GM19239 (cell line): ENCODE results near the gene CAPZB.

Source experiments
- DNase-seq: peaks from one replicate; pipeline ENCODE4 v3.0.0; 2011; ENCODE audit warnings: low spot score; ENCODE audit not compliant: insufficient read length
- FAIRE-seq: peaks from 2 replicates; lab custom pipeline; 2011; peaks lifted over from hg19 to GRCh38; lab: Jason Lieb, UNC

CAPZB gene

GRCh38 chr1:19395678-19396192, 89.6 kb downstream of the CAPZB start:
- DNase-seq (no peak), FAIRE-seq (no peak)

- FAIRE-seq: peak; percentile 49
- DNase-seq: no peak
These were observed 92.3 kb downstream of the CAPZB start for GRCh38 chr1:19393046-19393445.

- DNase-seq (no peak), FAIRE-seq (no peak)
These were observed 93.1 kb downstream of the CAPZB start for GRCh38 chr1:19392221-19392620.

GRCh38 chr1:19391596-19391981, 93.8 kb downstream of the CAPZB start:
- DNase-seq (no peak), FAIRE-seq (no peak)

- FAIRE-seq: peak; percentile 99
- DNase-seq: peak; percentile 78
These were observed 94.3 kb downstream of the CAPZB start for GRCh38 chr1:19390901-19391595.

- DNase-seq (no peak), FAIRE-seq (no peak)
These were observed 95.0 kb downstream of the CAPZB start for GRCh38 chr1:19390166-19390850.

GRCh38 chr1:19388980-19389379, 96.4 kb downstream of the CAPZB start:
- FAIRE-seq (no peak), DNase-seq (no peak)

GRCh38 chr1:19387045-19387467, 98.3 kb downstream of the CAPZB start:
- DNase-seq: no peak
- FAIRE-seq: no peak

- DNase-seq (no peak), FAIRE-seq (no peak)
These were observed 99.3 kb downstream of the CAPZB start for GRCh38 chr1:19385869-19386591.

GRCh38 chr1:19385221-19385620, 100.1 kb downstream of the CAPZB start:
- FAIRE-seq (no peak), DNase-seq (no peak)

- DNase-seq (no peak), FAIRE-seq (no peak)
These were observed 100.6 kb downstream of the CAPZB start for GRCh38 chr1:19384772-19385187.

GRCh38 chr1:19384113-19384512, 101.2 kb downstream of the CAPZB start:
- FAIRE-seq: no peak
- no peak for DNase-seq

- FAIRE-seq: no peak
- DNase-seq: no peak
These were observed 103.1 kb downstream of the CAPZB start for GRCh38 chr1:19382222-19382621.

- no peak for FAIRE-seq
- no peak for DNase-seq
These were observed 104.1 kb downstream of the CAPZB start for GRCh38 chr1:19381261-19381660.

GRCh38 chr1:19377812-19378718, 107.3 kb downstream of the CAPZB start:
- FAIRE-seq (no peak), DNase-seq (no peak)

GRCh38 chr1:19376428-19377372, 108.6 kb downstream of the CAPZB start:
- FAIRE-seq (no peak), DNase-seq (no peak)

- no peak for FAIRE-seq
- DNase-seq: no peak
These were observed 109.5 kb downstream of the CAPZB start for GRCh38 chr1:19375631-19376400.

- FAIRE-seq: no peak
- no peak for DNase-seq
These were observed 110.4 kb downstream of the CAPZB start for GRCh38 chr1:19374926-19375325.
